T47D (cell line): Measurements from ENCODE around the gene PLBD2.

Source experiments
- DNase-seq, 2 experiments: peaks; one replicate each; pipeline versions ENCODE4 v3.0.0 to v3.0.0-alpha.2; 2011 to 2012; ENCODE audit warnings: low read depth in 1 of 2, low spot score in 1 of 2
- JUND ChIP-seq: IDR thresholded peaks from 2 replicates; pipeline ENCODE4 v1.6.1; 2012; ENCODE audit warnings: low read depth
- in situ Hi-C: cut with HindIII; loops from 2 replicates; pipeline ENCODE4 v1.10.0; 2016; ENCODE audit warnings: low sequenced_read_pairs, low pct_unique_long_range_greater_than_20kb

Gene PLBD2

GRCh38 chr12:113396200-113396599 lies 37.8 kb downstream of the PLBD2 start:
- TF ChIP-seq JUND, result no peak
- DNase-seq, result no peak
- in situ Hi-C loops, result no loop called here

DNA sequence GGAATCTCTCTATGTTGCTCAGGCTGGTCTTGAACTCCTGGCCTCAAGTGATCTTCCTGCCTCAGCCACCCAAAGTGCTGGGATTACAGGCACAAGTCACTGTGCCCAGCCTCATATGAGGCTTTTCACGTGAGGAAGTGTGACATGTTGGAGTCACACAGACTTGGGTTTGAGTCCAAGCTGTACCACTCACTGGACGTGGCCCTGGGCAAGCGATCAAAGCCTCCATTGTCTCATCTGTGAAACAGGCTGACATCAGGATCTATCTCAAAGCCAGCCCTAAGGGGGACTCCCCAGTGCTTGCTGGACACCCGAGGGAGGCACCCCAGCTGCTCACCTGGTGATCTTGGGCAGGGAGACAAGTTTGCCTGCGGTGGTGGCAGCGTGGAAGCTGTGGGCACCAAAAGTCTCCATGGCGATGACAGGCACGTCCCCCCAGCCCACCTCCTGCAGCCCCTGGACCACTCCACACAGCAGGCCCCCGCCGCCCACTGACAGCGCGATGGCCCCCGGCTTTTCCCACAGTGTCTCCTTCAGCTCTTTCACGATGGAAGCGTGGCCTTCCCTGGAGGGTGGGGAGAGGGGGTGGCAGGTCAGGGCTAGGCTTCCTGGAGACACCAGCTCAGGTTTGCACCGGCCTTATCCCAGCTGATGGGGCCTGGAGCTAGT lies 38.6 kb downstream of the PLBD2 start:
- in situ Hi-C loops, result no loop called here
- TF ChIP-seq JUND, result no peak
- DNase-seq, result no peak

DNA sequence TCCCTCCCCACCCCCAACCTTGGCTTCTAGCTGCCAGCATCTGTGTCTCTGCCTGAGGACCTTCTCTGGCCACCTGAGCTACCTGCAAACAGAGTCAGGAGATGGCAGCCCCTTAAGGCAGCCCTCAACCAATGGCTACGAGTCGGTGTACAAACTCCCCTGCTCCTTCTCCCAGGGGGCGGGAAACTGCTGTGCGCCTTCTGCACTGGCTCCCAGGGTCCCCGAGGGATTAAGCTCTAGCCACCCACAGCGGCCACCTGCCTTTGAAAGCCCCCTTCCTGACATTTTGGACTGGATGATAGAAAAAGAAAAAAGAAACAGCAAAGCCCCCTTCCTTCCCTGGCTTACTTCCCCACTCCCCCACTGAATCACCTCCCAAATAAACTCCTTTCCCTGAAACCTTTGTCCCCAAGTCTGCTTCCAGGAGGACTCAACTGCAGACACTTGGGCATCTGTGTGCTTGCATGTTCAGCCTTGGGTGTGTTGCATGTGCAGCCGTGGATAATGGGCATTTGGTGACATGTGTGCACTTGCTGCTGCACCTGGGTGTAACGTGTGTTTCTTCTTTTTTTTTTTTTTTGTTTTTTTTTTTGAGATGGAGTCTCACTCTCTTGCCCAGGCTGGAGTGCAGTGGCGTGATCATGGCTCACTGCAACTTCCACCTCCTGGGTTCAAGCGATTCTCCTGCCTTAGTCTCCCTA lies 39.3 kb downstream of the PLBD2 start:
- TF ChIP-seq JUND, result no peak
- in situ Hi-C loops, result no loop called here
- no peak for DNase-seq

DNA sequence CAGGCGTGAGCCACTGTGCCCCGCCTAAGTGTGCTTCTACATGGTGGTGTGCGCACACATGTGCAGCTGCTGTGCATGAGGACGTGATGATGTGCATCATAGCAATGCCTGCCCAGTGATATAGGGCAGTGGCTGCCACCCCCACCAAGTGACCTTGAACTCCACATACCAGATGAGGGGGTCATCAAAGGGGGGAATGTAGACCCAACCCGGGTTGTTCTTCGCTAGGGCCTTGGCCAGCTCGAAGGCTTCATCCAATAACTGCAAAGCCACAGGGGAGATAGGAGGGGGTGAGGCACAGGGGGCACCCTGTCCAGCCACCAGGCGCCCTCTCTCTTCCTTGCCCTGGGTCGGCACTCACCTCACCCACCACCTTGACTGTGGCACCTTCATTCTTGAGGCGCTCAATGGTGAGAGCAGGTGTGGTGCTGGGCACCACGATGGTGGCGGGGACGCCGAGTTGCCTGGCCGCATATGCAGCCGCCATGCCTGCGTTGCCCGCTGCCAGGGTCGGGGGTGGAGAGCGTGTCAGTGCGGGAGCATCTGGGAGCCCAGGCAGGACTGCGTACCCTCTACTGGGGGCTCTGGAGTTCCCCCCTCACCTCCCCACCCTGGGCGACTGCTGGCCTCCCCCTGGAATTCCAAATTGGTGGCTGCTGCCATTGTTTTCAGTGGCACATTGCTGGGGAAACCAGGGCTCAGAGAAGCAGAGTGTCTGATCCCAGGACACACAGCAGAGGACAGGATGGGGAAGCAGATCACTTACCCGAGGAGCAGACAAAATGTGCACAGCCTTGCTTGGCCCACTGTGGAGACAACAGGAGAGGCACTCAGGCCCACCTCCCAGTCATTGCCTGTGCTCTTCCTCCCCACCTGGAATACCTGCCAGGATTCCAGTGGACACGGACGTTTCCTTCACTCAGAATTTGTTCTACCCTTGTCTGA lies 40.2 kb downstream of the PLBD2 start:
- in situ Hi-C loops, result no loop called here
- no peak for TF ChIP-seq JUND
- DNase-seq, result no peak

- no peak for DNase-seq
- no peak for TF ChIP-seq JUND
- in situ Hi-C loops, result no loop called here
Observed at GRCh38 chr12:113399490-113399889, 41.1 kb downstream of the PLBD2 start.

GRCh38 chr12:113400362-113400761 lies 42.0 kb downstream of the PLBD2 start:
- TF ChIP-seq JUND, result no peak
- in situ Hi-C loops, result no loop called here
- no peak for DNase-seq

- TF ChIP-seq JUND, result no peak
- no peak for DNase-seq
- in situ Hi-C loops, result no loop called here
Observed at GRCh38 chr12:113401066-113402000, 42.9 kb downstream of the PLBD2 start.

DNA sequence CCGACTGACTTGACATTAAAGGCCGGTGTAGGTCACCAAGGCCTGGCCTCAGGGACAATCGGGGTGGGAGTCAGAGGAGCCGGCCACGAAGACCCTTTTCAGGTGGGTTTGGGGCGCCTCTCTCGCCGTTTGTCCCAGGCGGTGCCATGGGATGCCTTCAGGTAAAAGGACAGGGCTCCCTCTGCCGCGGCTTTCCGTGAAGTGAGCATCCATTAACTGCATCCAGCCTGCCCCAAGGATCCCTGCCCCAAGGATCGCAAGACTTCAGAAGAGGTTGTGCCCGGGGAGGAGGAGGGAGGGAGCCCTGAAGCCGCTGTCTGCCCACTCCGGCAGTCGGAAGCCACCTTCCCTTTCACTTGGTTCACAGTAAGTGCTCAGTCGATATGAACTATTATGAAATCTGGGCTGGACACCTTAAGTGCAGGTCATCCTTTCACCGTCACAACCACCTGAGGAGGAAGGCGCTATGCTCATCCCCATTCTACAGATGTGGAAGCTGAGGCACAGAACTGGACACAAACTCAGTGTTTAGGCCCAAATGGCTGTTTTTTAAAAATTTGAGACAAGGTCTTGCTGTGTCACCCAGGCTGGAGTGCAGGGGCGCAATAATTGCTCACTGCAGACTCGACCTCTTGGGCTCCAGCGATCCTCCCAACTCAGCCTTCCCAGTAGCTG lies 44.3 kb downstream of the PLBD2 start:
- no peak for TF ChIP-seq JUND
- no peak for DNase-seq
- in situ Hi-C loops, result no loop called here

GRCh38 chr12:113403435-113404415 lies 45.3 kb downstream of the PLBD2 start, which contains the start of gene SDS:
TSS of gene SDS (minus strand) at chr12:113403887. CDS start at chr12:113399708, 4,179 bp downstream.
- DNase-seq, result peak in 1 of 2 experiments; percentile 37
- in situ Hi-C loops, result no loop called here
- TF ChIP-seq JUND, result no peak

GRCh38 chr12:113405694-113406093 lies 47.3 kb downstream of the PLBD2 start:
- no peak for TF ChIP-seq JUND
- in situ Hi-C loops, result no loop called here
- no peak for DNase-seq
